Bronchial epithelial cell (primary cell): ENCODE measurements around the gene NXF2. TPM values are rescaled to one million over a fixed set of nuclear protein-coding genes. Genes with fewer than 3 reads are reported as not detected.
A peak's percentile ranks its signal among the peaks of the same experiment; 100 is the strongest.
"Not testable (repeated sequence)": the region's sequence is repeated elsewhere in the genome, so short reads cannot be mapped to it uniquely, and the experiment has no call there.

ENCODE experiments used
- DNase-seq: peaks from one replicate; pipeline ENCODE4 v3.0.0-alpha.2; 2010; ENCODE audit warnings: low read depth
- FAIRE-seq: peaks from 2 replicates; lab custom pipeline; 2011; peaks lifted over from hg19 to GRCh38; lab: Jason Lieb, UNC
- H3K27me3 ChIP-seq: 2 replicates; pipeline ENCODE4 v1.5.1; 2011; ENCODE audit warnings: low read length; ENCODE audit not compliant: control insufficient read depth, insufficient read depth
- H3K36me3 ChIP-seq: 2 replicates; pipeline ENCODE4 v1.5.1; 2011; ENCODE audit warnings: low read length; ENCODE audit not compliant: control insufficient read depth, insufficient read depth
- H3K4me3 ChIP-seq: 2 replicates; pipeline ENCODE4 v1.5.1; 2011; ENCODE audit warnings: mild to moderate bottlenecking, low read depth, low read length, control low read depth
- total RNA-seq: library from RNA; depleted of rRNA; stranded (reverse); fragments of >200 nt; gene quantifications from 2 replicates; pipeline ENCODE4 v1.2.1, GENCODE V29; 2014
- TF ChIP-seq, protein P1 (sequence below): IDR thresholded peaks from 2 replicates; pipeline ENCODE4 v1.5.1; 2011; ENCODE audit warnings: mild to moderate bottlenecking, moderate library complexity, low read length, control low read depth, inconsistent platforms; ENCODE audit not compliant: insufficient read depth, severe bottlenecking

NXF2 gene
- not detected in 2 replicates for total RNA-seq

DNA sequence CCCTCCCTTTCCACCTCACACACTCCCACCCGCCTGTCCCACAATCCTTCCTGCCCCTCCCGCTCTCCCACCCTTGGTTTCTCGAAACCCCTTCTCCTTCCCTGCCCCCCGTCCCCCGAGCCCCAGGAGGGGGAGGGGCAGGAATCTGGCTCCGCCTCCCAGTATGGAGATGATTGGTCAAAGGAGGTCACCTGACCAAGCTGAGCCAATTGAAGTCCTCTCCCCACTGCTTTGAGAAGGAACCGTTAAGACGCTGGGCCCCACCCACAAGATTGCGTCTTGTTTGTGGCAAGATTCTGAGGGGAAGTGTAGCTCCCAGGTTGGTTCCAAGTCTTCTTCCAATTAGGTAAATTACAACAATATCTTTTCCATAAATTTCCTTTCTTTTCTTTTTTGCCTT is at the start of gene NXF2:
Gene NXF2 (plus strand): TSS at position 275 of the 400 bp plus-strand sequence. CDS start 59,912 bp downstream, outside the sequence.
- H3K4me3 ChIP-seq, DNase-seq, H3K36me3 ChIP-seq, FAIRE-seq, H3K27me3 ChIP-seq: not testable (repeated sequence)

DNA sequence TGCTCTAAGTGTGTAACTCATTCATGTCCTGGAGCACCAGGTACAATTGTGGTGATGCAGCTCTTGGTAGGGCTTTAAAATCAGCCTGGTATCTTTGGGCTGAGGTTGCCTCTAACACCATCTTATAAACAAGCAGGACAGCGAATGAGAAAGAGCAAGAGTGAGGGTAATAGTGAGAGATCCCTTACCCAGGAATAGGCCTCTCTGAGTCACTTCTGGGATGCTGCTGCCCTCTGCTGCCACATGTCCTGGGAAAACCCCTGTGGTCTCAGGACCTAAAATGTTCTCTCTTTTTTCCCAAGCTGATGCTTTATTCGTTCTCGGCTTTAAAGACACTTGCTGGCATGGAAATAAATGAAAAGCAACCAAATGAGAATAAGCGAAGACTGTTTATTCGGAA is 39.0 kb upstream of the NXF2 start:
- not testable (repeated sequence) for H3K4me3 ChIP-seq, H3K27me3 ChIP-seq, FAIRE-seq, DNase-seq, H3K36me3 ChIP-seq

DNA sequence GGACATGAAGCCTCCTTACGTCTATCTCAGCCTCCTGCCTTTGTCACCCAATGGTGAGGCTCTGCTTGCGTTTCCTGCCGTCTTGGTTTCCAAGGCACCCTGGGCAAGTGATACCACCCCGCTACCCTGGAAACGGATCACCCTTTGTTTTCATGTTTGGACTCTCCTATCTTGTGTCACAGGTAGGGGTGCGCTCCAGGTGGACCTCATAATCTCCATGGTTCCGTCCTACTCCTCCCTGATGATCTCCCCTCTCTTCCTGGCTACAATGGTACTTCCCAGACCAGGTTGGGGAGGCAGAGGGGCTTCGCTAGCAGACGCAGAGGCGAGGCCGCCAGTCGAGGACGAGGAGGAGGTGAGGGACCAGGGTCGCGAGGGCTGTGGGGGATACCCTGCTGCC is 32.0 kb upstream of the NXF2 start, which contains the start of gene TCP11X1:
Gene TCP11X1 (plus strand): TSS at position 316 of the 400 bp plus-strand sequence.
- not testable (repeated sequence) for H3K27me3 ChIP-seq, H3K36me3 ChIP-seq, FAIRE-seq, DNase-seq, H3K4me3 ChIP-seq

DNA sequence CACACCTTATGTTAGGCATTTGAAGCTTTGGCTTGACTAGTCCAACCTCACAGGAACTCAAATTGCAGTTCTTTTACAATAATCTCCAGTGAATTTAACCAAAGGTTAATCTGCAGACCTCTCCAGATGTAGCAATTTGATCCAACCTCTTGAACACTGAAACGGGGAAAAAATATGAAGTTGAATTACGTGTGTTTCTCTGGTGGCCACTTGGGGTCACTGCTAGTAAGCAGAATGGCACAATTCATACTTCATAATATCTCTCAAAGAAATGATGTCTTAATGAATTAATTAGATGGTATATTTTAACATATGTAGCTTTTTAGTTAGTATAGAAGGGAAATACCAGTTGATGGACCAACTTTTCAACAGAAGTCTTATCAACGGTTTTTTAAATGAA is 30.5 kb upstream of the NXF2 start:
- FAIRE-seq, H3K27me3 ChIP-seq, DNase-seq, H3K36me3 ChIP-seq, H3K4me3 ChIP-seq: not testable (repeated sequence)

DNA sequence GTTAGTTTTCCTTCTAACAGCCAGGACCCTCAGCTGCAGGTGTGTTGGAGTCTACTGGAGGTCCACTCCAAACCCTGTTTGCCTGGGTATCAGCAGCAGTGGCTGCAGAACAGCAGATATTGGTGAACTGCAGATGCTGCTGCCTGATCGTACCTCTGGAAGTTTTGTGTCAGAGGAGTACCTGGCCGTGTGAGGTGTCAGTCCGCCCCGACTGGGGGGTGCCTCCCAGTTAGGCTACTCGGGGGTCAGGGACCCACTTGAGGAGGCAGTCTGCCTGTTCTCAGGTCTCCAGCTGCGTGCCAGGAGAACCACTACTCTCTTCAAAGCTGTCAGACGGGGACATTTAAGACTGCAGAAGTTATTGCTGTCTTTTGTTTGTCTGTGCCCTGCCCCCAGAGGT is 11.3 kb upstream of the NXF2 start:
- DNase-seq, H3K4me3 ChIP-seq, H3K27me3 ChIP-seq, H3K36me3 ChIP-seq, FAIRE-seq: not testable (repeated sequence)

GRCh38 chrX:102240265-102240664 is 6.7 kb upstream of the NXF2 start:
- FAIRE-seq = peak; percentile 52
- DNase-seq = not testable (repeated sequence)

GRCh38 chrX:102272231-102272630 is 25.3 kb downstream of the NXF2 start:
- not testable (repeated sequence) for H3K4me3 ChIP-seq, DNase-seq, H3K27me3 ChIP-seq, H3K36me3 ChIP-seq
- peak; percentile 96 for FAIRE-seq

More at GRCh38 chrX:102240265-102240664, 6.7 kb upstream of the NXF2 start:
- H3K4me3 ChIP-seq, H3K27me3 ChIP-seq, H3K36me3 ChIP-seq: not testable (repeated sequence)

GRCh38 chrX:102338162-102338561 is 91.2 kb downstream of the NXF2 start:
- Histone ChIP-seq H3K4me3 (no peak overlapping the region), H3K36me3 (no peaks in the 10 kb centered on the region), H3K27me3 (no peaks in the 10 kb centered on the region)
- FAIRE-seq (no peak), DNase-seq (no peak)
- TF ChIP-seq, protein P1, sequence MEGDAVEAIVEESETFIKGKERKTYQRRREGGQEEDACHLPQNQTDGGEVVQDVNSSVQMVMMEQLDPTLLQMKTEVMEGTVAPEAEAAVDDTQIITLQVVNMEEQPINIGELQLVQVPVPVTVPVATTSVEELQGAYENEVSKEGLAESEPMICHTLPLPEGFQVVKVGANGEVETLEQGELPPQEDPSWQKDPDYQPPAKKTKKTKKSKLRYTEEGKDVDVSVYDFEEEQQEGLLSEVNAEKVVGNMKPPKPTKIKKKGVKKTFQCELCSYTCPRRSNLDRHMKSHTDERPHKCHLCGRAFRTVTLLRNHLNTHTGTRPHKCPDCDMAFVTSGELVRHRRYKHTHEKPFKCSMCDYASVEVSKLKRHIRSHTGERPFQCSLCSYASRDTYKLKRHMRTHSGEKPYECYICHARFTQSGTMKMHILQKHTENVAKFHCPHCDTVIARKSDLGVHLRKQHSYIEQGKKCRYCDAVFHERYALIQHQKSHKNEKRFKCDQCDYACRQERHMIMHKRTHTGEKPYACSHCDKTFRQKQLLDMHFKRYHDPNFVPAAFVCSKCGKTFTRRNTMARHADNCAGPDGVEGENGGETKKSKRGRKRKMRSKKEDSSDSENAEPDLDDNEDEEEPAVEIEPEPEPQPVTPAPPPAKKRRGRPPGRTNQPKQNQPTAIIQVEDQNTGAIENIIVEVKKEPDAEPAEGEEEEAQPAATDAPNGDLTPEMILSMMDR = no peak

DNA sequence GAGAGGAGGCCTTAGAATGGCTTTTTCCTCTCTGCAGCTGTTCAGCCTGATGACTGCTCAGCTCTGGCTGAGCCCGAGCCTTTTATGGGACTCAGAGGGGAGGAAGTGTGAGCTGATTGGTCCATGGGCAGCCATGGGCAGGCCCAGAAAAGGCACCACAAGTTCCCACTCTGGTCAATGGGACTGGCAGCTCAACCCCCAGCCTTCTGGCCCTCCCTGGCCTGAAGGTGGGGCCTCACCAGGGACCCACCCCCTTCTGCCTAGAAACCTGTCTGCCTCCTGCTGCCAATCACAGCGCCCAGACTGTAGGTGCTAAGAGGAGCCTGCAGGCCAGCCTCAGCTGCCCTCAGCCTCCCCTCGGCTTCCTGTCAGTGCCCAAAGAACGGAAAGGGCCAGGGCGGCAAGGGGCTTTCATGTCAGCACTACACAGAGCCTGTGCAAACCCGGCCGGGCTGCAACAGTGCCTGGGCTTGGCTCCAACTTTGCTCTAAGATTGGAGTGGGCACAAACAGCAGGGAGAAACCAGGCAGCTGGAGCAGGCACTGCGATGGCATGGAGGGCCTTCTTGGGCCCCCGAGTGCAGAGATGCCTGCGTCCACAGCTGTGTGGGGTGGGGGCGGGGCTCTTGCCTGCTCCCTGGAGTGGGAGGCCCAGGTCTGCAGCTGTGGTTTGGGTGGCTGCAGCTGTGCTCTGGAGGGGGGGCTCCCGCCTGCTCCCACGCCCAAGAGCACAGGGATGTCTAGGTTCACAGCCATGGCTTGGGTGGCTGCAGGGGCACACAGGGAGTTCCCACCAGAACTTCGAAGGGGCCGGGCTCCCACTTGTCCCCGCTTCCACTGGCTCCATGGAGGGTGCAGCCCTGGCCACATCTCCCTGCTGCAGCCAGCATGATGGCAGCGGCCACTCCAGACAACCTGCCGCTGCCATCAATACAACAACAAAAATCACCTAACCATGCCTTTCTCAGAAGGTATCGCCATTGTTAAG is 92.6 kb downstream of the NXF2 start:
- H3K36me3 ChIP-seq = no peaks in the 10 kb centered on the region
- no peak for DNase-seq
- H3K4me3 ChIP-seq = no peak overlapping the region
- no peaks in the 10 kb centered on the region for H3K27me3 ChIP-seq
- FAIRE-seq = no peak
- TF ChIP-seq, protein P1 = no peak
